Fibroblast of skin of right quadriceps (primary cell): ENCODE data around the gene CELF1.

Experiments used
- DNase-seq: peaks from one replicate; pipeline ENCODE4 v3.0.0-alpha.2; 2013

CELF1 gene

DNA sequence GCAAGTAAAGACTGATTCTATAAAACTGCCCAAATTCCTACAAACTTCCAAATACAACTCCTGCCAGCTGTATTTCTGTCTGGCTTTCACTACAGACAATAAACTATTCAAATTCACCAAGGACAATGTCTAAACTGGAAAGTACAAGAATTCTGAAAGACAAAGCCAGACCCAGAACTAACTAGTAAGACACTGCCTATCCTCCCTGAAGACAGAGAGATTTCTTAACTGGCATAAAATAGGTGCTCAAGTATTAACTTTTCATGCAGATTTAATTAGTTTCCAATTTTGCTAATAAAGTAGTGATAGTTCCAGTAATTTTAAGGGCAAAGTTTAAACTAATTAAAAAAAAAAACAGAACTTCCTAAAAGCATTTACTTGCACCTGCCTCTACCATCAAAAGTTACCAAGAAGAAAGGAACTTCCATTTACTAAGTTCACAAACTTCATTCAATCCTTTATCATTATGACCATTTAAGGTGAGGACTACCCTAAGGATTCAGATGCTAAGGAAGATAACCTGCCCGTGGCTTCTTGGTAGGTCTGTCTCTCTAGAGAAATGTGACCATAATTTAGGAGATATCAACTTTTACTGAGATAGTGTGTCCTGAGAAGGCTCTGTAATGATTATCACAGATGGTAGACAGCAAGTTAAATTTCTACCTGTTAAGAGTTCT, 45.2 kb downstream of the CELF1 start:
- no peak for DNase-seq

DNA sequence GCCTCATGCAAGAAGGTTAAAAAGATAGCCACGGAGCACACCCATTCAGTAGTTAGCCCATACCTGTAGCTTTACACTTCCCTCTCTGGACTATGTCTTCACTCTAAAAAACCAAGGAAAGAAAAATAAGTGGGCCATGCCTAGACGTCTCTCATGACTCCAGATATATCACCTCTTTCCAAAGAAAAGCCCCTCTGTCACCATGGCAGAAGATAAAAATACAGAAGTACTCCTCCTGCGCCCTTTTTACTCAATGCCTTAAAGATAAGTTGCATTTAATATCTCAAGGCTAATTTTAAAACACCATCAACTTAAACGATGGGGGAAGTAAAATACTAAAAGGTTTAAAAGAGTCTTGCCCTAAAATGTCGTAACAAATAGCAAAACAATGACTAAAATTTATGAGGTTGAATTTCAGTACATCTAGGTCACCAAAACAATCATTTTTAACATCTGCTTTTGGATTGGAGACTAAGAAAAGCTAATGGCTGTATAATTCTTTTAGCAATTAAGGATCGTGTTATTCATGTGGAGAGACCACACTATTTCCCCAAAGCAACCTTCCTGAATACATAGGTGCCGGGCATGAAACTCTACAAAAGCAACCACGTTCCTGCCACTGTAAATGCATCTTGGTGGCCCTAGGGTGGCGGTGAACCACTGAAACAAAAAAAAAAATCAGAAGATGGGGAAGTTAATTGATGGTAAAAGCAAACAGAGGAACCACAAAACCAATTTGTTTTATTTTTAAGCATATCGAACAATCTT, 46.0 kb downstream of the CELF1 start:
- DNase-seq: no peak

DNA sequence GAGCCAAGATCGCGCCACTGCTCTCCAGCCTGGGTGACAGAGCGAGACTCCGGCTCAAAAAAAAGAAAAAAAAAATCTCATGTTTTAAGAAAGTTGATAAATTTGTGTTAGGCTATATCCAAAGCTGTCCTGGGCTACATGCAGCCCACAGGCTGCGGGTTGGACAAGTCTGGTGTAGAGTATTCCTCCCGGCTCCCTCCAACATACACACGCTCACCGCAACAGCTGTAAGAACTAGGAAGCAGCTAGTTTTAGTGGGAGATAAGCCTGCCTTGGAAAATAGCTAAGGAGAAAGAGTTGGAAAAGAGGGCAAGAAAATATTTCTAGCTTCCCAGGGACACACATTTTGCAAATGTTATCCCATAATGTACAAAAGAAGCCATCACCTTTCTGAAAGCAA, 46.6 kb downstream of the CELF1 start:
- DNase-seq: no peak

DNA sequence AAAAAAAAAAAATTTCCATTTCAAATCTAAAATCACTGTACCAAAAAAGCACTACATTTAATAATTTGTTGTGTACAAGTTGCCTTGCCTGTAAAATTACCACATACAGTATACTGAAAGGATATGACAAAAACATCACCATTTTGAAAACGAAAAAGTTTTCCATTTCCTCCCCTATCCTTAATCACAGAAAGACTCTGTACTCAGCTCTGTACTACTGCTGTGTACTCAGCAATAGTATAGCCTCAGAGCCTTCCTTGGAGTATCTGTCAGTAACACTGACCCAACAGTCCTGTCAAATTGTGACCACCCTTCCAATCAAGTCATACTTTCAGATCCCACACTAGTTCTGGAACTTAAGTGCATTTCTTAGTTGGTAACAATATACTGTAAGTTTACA, 48.0 kb downstream of the CELF1 start:
- DNase-seq: no peak

DNA sequence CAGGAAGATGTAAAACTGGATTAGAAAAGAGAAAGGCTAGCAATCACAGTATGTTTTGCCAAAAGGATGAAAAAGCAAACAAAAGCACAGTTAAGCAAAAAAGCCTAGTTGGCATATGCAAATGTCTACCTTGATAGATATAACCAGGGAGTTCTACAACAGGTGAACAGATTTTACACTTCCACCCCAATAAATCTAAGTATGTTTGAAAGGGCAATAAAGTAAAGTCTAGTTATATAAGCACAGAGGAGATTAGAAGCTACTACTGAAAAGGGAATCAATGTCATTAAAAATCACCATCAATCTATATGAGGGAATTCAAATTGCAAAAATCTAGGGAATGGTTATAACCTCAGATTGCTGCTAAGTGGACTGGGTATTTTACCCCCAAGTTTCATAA, 49.7 kb downstream of the CELF1 start:
- no peak for DNase-seq

DNA sequence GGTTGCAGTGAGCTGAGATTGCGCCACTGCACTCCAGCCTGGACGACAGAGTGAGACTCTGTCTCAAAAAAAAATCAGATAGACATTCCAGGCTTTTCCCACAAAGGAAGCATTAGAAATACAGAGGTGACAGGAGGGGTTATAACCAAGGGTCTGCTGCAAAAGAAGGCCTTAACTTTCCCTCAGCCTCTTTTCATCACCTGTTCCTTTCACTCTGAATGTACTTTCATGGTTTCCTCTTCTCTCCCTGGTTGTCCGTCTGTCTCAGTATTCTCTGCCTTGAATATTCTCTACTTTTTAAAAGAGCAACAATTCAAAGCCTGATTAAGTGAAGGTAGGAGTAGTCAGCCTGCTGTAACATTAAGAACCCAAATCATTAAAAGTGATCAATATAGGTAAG, 50.2 kb downstream of the CELF1 start:
- DNase-seq: no peak

DNA sequence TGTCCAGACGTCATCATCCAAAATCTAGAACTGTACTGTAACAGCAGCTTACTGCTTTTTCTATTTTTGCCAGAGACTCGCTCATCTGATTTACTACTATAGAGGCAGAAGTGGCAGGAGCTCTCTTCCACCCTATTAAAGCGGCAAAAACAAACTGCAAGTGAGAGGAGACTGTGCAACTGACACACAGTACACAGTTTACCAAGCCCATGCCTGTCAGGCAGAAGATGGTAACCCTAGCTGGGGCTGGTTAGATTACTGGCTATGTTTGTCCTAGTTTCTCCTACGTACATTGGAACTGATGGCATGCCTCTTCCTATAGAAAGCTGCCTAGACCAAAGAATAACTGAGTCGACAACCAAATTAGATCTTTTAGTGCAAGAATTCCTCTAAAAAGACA, 51.8 kb downstream of the CELF1 start:
- no peak for DNase-seq

DNA sequence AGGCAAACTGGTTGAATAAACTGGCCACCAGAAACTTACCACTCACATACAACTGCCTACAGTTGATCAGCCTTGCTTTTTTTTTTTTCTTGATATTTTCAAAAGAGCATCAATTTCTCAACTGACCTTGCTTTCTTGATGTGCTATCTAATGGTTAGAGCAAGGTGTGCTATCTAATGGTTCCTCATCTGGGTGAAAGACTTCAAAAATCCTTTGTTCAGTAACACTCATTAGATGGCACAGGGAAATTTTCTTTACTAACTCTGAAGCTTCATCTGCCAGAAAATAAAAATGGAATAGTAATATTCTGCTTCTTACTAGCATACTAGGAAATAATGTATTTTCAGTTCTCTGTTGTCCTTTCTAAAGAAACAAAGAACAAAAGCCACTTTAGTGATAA, 52.8 kb downstream of the CELF1 start:
- DNase-seq: no peak

DNA sequence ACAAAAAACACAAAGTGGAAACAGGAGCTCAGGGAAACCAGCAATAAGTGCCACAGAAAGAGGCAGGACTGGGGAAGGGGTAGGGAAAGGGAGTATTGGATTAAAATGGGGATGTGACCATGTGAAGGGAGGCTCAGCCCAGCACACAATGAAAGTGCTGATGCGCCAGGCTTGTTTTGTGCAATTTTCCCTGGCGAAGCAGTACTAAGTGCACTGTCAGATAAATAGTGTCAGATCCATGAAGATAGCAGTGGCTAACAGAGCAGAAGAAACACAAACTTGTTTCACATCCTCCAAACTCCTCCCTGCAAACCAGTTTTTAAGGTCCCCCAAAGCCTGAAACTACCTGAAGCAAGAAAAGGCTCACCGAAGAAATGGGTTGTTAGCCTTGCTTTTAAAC, 53.3 kb downstream of the CELF1 start:
- DNase-seq: no peak

DNA sequence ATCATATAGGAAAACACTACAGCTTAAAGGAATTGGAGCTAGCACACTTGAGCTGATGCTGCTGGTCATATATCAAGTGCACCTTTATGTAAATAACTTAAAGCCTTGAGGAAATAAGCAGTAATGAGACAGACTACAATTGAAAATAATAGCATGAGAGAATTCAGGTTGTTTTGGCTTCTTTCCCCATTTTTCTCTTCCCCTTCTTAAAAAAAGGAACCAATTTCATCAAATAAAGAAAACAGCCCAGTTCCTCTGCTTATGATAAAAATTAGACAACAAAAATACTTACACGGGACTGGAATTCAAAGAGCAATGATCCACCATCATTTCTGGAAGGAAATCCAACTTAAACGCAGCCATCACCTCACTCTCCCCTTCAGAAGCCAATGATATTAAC, 53.8 kb downstream of the CELF1 start:
- DNase-seq: no peak

DNA sequence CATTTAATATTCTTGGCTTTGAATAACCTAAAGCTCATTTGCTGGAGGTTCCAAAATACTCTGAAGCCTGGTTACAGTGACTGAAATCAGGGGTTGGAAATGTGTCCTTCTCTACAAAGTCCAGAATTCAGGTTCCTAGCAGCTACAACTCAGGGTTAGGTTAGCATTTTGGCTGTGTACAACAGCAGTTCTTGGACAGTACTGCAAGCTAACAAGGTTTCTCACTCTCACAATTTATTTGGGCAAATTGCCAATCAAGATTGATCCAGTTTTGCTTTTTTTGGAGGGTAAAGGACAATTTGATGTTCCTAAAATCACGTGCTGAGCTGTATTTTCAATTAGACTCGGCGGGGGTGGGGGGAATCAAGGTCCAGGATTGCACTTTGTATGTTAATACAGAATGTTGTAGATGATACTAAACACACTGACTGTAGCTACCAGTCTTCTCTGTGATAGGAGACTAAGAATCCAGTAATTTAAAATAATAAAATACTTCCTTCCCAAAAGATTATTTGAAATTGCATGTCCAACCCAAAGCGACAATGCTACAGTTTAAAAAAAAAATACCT, 54.3 kb downstream of the CELF1 start:
- DNase-seq: no peak

DNA sequence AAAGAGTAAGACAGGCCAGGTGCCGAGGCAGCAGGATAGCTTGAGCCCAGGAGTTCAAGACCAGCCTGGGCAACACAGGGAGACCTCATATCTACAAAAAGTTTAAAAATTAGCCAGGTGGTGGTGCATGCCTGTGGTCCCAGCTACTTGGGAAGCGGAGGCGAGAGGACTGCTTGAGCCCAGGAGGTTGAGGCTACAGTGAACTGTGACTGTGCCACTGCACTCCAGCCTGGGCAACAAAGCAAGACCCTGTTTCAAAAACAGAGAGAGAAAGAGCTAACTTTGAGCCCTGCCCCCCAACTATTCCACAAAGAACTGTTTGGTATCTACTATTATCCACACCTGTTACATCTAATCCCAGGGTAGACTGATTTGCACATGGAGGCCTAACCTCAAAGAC, 54.8 kb downstream of the CELF1 start:
- no peak for DNase-seq

DNA sequence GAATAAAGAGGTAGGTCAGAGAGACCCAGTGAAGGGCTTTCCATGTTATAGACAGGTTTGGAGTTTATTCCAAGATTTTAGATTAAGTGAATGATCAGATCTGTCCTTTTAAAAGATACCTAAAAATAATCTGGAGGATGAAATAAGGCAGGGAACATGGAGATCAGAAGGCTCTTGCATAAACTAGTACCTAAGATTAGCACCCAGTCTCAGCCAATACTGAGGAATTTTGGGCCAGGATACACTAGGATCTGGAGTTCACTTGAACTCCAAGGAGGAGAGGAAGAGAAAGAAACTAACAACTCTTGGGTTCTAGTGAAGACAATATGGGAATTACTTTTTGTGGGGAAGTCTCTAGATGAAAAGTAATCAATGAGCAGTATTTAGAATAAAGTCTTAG, 56.1 kb downstream of the CELF1 start:
- DNase-seq: no peak

DNA sequence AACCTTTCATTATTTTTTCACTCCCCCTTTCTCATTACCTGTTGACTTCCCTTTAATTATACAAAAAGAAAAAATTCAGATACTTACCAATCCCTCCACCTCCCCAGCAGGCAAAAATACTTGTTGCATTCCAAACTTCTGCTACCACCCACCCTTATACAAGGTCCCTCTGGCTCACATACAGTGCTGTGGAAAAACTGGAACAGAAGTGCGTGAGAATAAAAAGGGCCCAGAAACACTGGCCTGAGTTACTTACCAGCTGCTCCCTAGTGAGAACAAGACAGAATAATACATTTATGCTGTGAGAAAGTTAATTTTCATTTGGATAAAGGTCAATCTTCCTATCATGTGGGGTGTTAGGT, 57.1 kb downstream of the CELF1 start:
- peak; percentile 24 for DNase-seq

DNA sequence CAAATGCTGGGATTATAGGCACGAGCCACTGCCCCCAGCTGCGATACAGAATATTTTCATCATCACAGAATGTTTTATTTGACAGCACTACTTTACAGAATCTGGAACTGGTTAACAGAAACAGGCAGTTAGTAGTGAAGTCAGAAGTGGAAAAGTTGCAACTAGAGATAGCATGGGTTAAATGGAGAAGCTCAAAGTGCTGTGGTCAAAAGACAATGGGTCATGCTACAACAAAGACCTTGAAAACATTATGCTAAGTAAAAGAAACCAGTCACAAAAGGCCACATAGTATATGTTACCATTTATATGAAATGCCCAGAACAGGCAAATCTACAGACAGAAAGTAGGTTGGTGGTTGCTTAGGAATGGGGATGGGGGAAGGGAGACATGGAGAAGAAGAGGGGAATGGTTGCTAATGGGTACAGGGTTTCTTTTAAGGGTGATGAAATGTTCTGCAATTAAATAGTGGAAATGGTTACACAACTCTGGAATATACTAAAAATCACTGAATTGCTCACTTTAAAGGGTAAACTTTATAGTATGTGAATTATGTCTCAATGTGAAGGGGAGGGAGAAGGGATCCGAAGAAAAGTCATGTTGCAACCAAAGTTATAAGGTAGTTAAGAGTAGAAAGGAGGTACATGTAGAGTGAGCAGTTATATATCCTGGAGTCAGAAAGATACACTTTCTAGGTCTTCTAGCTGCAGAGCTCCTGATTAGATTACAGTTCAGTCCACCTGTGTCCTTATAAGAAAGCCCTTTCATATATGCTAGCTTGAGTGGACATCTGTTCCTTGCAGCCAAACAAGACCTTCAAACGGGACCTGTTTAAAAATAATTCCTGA, 57.7 kb downstream of the CELF1 start:
- DNase-seq: peak; percentile 90

DNA sequence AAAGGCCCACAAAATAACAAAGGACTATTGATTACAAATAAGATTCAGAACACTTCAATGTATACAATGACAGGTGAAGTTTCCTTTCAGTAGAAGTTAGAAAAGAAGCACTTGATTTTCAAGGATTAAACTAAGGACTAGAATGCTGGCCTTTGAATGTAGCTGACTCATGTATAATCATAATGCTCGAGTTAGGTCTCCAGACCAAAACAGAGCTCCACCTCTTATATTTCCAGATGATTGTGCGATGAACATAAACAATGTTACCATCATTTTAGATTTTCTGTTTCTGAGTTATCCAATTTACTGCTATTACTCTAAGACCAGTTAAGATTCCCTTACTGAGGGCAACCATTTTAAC, 63.6 kb downstream of the CELF1 start:
- DNase-seq: no peak

DNA sequence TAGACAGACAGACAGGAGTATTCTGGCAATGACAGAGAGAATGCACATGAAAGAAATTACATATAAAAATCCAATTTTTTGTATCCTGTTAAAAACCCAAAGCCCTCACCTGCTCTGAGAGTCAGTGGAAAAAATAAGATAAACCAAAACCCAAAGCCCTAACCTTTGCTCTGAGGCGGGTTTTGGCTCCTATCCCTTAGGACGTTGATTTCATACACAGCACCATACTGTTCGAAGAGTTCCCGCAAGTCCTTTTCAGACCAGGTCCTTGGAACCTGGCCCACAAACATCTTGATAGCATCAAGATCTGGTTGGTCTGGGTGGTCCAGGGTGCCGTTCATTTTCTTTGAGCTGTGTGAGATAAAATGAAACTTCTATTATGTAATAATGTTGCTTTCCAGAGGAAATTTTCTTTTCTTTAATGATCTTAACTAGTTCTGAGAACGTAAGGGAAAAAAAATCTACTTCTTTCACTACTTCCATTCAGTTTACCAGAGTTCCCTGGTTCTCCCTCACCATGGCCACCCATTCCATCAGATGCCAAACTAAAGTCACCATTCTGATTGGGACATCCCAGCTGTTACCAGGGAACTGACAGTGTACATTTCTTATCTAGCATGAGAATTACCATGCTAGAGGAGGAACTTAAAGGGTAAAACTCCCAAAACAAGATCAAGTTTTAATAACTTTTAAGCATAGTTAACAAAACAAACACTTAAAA, 64.1 kb downstream of the CELF1 start:
- no peak for DNase-seq

DNA sequence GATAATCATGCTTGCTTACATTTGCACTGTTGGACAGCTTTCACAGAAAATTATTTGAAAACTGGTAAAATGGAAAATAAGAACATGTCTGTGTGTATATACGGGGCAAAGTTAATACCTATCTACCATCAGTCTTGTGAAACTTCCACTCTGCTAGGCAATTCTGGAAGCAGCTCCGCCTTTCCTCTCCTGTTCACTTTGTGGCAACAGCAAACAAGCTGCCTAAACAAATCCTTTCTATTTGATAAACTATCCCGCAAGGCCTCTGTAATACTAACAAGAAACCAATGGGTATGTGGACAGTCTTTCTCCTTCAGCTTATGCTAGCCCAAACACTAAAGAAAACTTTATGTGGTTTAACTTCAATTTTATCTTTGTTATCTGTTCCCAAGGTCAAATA, 64.8 kb downstream of the CELF1 start:
- DNase-seq: no peak

DNA sequence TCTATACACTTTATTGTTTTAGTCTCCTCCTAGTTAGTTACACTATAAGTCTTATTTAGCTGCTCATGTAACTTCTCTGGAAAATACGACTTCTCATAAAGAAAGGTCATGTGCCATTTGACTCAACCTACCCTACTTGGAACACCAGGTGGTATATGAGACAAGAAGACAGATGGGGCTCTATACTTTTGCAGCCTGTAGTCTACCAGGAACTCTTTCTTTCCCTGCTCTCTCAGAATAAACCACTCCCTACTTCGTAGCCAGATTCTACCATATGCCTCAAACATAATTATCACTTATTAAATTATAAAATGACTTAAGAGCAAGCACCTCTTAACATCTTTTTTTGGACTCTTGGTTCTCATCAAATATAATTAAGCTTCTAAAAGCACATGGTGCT, 65.5 kb downstream of the CELF1 start:
- no peak for DNase-seq

DNA sequence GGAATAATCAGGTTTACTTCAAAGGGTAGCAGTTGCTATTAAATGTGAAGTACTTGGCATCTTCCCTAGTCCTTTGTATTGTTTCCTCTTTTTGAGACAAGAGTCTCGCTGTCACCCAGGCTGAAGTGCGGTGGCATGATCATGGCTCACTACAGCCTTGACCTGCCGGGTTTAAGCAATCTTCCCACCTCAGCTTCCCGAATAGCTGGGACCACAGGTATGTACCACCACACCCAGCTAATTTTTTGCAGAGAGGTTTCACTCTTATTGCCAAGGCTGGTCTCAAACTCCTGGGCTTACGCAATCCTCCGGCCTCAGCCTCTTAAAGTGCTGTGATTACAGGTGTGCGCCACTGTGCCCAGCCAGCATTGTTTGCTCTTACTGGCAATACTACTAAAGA, 67.8 kb downstream of the CELF1 start:
- DNase-seq: no peak

DNA sequence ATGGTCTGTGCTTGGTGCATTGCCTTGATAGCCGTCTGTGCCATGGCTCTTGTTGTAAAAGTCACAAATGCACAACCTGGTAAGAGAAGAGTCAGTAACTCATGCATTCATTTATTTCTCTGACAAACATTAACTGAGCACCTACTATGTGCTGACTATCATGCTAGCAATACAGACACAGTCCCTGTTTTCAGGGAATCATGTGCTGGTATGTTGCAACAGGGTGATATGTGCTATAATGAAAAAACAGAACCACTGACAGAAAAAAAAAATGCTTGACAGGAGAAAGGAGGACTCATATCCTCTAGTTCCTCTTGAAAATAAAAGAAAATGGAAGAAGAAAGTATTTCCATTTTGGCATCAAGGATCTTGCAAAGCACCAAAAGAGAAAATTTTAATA, 69.5 kb downstream of the CELF1 start:
- no peak for DNase-seq

DNA sequence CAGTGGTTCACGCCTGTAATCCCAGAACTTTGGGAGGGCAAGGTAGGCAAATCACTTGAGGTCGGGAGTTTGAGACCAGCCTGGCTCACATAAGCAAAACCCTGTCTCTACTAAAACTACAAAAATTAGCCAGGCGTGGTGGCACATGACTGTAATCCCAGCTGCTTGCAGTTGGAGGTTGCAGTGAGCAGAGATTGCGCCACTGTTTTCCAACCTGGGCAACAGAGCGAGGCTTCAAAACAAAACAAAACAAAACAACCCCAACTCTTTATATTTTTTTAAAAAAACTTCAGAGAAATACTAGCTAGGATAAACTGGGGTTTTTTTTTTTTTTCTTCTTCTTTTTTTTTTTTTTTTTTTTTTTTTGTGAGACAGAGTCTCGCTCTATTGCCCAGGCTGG, 72.2 kb downstream of the CELF1 start:
- DNase-seq: no peak
